GM13976 (cell line): Measurements from ENCODE around the gene HAL.

Experiments used
- DNase-seq: peaks from one replicate; pipeline ENCODE4 v3.0.0; 2012; ENCODE audit warnings: low spot score
- in situ Hi-C: fragments of 300-500 bp; cut with MboI; formaldehyde crosslinking; loops from one replicate; pipeline ENCODE4 v1.12.0; 2022; ENCODE audit warnings: low sequenced_read_pairs, mixed read lengths, inconsistent platforms; ENCODE audit not compliant: unreplicated experiment
- TF ChIP-seq, protein P1 (sequence below): IDR thresholded peaks from 2 replicates; pipeline ENCODE4 v1.5.1; 2012; ENCODE audit warnings: borderline replicate concordance, mild to moderate bottlenecking; ENCODE audit not compliant: insufficient read depth; ENCODE audit errors: extremely low read depth, missing control alignments, control extremely low read depth

HAL gene

DNA sequence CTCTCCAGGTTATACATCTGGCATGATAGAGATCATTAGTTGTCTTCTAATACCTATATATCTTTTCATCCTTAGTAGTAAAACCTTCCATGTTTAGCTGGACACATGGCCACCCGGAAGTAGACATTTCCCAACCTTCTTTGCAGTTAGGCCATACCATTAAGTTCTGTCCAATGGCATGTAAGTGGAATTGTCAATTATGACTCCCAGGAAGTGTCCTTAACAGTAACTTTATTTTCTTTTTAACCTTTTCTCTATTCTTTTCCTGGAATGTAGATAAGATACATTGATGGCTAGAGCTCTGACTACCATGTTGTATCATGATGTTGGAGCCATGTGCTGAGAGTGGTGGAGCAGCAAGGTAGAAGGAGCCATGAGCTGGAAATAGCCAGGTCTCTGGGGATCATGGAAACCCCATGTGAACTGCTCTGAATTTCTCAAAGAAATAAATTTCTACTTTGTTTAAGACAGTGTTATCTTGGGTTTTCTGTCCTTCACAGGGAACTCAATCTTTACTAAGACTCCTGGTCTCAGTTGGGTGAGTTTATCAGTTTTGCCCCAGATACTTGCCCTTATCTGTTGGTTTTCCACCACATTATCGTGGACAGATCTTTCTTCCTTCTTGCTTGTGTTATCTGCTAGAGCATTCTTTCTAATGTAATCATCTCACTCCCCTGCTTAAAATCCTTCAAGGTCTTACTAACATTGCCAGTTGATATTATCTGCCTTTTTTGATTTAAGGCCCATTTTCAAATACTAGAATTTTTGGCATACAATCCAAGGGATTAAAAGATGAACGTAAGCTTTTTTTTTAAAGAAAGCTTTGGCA is 44.4 kb upstream of the HAL start:
- TF ChIP-seq, protein P1, sequence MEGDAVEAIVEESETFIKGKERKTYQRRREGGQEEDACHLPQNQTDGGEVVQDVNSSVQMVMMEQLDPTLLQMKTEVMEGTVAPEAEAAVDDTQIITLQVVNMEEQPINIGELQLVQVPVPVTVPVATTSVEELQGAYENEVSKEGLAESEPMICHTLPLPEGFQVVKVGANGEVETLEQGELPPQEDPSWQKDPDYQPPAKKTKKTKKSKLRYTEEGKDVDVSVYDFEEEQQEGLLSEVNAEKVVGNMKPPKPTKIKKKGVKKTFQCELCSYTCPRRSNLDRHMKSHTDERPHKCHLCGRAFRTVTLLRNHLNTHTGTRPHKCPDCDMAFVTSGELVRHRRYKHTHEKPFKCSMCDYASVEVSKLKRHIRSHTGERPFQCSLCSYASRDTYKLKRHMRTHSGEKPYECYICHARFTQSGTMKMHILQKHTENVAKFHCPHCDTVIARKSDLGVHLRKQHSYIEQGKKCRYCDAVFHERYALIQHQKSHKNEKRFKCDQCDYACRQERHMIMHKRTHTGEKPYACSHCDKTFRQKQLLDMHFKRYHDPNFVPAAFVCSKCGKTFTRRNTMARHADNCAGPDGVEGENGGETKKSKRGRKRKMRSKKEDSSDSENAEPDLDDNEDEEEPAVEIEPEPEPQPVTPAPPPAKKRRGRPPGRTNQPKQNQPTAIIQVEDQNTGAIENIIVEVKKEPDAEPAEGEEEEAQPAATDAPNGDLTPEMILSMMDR, result no peak
- DNase-seq, result no peak
- in situ Hi-C loops, result no loop called here

DNA sequence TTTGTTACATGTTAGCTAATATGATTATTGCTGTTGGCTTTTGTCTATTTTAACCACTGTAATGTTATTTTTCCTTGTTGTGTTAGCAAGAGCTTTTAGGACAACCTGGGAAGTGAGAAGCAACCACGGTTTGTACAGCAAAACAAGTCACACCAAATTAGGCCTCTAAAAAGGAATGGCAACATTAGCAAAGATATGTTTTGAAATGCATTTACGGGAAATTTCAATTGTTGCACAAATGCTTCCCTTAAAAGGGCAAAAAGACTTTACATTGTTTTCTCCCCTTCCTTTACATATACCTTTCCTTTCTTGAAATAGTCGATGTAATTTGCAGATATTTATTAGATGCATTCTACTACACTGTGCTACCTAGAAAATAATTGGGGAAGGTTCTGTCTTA is 43.4 kb upstream of the HAL start:
- TF ChIP-seq, protein P1, result no peak
- in situ Hi-C loops, result no loop called here
- DNase-seq, result no peak

DNA sequence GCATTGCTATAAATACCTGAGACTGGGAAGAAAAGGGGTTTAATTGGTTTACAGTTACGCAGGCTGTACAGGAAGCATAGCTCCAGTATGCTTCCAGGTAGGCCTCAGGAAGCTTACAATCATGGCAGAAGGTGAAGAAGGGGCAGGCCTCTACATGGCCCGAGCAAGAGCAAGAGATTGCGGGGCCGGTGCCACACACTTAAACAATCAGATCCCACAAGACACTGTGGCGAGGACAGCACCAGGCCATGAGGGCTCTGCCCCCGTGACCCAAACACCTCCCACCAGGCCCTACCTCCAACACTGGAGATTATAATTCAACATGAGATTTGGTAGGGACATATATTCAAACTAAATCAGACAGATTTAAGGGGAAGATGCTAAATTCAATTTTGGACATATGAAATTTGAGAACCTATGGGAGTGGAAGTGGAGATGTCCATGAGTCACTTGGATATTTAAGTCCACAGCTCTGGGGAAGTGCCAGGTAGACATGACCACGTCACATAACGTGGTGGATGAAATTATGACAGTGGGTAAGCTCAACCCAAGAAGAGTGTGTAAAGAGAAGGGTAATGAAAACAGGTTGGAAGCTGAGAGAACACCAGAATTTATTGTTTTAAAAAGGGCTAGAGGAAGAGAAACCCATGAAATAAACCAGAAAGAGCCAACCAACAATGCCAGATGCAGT is 40.8 kb upstream of the HAL start:
- TF ChIP-seq, protein P1, result no peak
- DNase-seq, result no peak
- in situ Hi-C loops, result no loop called here

DNA sequence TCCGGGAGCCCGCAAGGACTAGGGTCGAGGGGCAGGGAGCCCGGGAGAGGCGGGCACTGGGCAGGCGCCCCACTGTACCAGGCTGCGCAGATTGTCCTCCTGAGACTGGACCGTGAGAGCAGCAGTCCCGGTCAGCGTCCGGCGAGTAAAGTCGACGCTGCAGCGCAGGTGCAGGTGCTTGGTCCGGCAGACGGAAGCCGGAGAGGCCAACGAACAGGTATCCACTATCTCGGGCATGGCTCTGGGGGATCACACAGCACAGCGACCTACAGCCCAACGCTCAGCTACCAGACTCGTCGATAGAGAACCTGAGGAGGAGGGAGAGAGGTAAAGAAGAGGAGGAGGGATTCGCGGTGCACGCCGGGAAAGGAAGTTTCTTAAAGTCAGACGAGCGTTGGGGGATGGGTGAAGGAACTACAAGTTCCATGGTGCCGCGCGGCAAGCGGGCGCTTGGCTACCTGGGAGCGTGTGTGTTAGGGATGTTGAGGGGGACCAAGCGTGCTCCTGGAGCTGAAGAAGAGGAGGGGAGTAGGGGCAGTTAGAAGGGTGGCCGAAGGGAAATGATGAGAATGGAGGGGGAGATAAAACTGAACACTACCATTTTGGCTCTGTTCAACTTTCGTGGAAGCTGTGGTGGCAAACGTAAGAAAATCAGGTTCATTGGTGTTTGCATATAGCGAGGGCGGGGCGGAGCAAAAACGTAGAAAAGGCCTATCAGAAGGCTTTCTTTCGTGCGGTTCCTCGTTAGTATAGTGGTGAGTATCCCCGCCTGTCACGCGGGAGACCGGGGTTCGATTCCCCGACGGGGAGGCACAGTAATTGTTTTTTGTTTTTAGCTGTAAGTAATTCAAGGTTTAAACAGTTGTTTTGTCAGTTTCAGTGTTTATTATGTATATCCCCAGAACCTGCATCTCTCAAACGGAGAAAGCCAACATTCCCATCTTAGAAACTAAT is 39.4 kb upstream of the HAL start, which contains the start of gene LTA4H:
Gene LTA4H (minus strand): TSS at position 305 of the 954 bp plus-strand sequence. CDS start 68 bp downstream, at position 237.
- TF ChIP-seq, protein P1, result no peak
- DNase-seq, result peak; percentile 94
- in situ Hi-C loops, result no loop called here

DNA sequence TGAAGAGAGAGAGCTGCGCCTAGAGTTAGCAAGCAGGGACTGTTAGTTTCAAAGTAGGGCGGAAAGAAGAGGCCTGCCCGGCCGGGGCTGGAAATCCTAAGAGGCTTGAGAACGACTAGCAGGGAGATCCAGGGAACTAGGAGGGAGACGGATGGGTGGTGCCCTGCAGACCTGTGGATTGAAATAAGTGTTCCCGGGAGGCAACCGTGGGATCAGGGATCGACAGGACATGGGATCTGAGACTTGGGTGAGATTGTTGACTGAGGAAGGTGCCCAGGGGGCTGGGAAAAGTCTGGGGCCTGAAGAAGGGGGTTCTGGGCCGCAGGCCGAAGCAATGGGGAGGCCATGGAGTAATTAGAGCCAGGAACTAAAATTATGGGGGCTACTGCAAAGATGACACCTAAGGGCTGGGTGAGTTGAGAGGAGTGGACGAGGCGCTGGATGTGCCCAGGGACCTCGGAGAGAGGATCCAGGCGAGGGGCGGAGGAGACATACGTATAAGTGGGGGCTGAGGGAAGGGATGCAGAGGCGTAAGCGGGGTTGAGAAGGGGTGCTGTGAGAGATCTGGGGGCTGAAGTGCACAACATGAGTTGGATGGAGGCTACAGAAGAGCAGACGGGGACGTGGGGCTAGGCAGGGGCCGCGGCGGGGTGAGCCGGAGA is 38.6 kb upstream of the HAL start:
- TF ChIP-seq, protein P1, result no peak
- in situ Hi-C loops, result no loop called here
- no peak for DNase-seq
